ENCODE results near the gene TAF4. TPM values are rescaled to one million over a fixed set of nuclear protein-coding genes. Genes with fewer than 3 reads are reported as not detected.

The TAF4 gene
- total RNA-seq, 2 experiments from 2014 or later = 20.7 to 21.2 TPM

DNA sequence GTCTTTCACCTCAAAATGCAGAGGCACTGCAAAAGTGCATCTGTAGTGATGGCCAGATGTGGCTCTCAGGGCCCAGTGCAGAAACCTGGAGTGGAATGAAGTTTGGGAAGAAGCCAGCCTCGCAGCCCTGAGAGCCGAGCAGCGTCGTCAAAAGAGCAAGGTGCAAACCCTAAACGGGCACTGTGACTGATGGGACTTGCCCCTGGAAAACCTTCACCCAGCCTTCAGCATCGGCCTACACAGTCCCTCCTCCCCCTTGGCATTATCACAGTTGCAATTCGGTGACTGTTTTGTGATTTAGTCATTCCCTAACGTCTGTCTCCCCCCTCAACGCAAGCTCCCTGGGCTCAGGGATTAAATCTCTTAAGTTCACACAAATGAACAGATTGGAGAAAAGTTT, 38.6 kb downstream of the TAF4 start:
- CTCF ChIA-PET = interaction anchor here (0.6 kb wide), 1 partner anchor 273 kb away, joined by 3 read pairs; no protein-coding TSS in a partner anchor
- POLR2A ChIA-PET = no interaction called here

DNA sequence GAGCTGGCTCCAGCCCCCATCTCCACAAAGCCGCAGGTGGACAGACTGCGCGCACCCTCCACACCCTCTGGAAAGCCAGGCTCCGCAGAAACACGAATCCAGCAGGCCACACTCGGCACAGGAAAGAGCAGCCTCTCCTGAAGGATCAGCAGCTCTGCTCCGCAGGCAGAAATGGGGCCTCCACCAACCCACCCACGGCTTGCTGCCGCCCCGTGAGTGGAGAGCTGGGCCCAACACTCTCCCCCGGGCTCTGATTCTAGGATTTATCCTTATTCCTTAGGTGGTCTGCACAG, 39.2 kb downstream of the TAF4 start:
- ChIA-PET POLR2A (no interaction called here), CTCF (no interaction called here)

DNA sequence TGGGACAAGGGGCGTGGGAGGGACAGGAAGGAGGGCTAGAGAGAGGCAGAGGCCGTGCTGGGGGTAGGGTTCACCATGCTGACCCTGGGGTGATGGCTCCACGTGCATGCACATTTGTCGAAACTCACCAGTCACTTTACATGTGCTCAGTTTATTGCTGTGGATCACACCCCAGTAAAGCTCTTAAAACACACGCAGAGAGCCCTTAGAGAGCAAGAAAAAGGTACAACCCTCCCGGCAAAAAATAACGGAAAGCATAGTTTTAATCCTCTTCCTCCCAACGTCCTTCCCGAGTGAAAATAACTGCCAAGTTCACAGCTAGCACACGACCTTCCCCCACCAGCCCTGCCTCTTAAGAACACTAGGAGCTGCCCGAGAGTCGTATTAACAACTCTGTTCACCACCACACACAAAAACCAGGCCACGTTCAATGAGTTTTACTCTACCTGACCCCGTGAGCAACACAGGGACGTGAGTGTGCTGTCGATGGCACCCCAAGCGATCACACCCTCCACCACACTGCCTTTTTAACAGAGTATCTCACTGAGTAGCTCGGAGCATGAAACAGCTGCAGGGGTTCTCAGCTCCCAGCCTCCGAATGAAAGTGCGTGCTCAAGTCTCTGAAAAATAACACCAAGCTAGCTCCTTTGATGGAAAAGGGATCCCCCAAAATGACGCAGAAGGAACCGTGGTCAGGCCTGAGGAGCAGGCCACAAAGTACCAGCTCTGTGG, 39.7 kb downstream of the TAF4 start:
- ChIA-PET POLR2A (no interaction called here), CTCF (no interaction called here)

DNA sequence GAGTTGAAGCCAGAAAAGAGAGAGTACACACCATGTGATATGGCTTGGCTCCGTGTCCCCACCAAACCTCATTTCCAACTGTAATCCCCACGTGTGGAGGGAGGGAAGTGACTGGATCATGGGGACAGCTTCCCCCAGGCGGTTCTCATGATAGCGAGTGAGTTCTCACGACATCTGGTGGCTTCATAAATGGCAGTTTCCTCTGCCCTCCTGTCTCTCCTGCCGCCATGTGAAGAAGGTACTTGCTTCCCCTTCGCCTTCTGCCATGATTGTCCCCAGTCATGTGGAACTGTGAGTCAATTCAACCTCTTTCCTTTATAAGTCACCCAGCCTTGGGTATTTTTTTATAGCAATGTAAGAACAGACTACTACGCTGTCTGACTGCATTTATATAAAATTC, 40.3 kb downstream of the TAF4 start:
- ChIA-PET CTCF (no interaction called here), POLR2A (no interaction called here)

DNA sequence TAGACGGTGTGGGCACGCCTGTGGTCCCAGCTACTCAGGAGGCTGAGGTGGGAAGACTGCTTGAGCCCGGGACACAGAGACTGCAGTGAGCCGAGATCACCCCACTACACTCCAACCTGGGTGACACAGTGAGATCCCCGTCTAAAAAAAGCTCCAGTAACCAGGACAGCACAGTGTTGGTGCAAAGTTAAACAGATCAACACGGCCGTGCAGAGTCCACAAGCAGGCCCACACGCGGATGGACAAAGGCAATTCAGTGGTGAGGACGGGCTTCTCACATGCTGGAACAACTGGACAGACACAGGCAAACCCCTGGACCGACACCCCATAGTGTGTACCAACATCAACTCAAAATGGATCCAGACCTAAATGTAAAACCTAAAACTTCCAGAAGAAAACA, 41.7 kb downstream of the TAF4 start:
- ChIA-PET POLR2A (interaction anchor here (0.8 kb wide), 1 partner anchor 122 kb away, joined by 4 read pairs; no protein-coding TSS in a partner anchor), CTCF (interaction anchor here (0.6 kb wide), 1 partner anchor 359 kb away, joined by 3 read pairs; no protein-coding TSS in a partner anchor)

DNA sequence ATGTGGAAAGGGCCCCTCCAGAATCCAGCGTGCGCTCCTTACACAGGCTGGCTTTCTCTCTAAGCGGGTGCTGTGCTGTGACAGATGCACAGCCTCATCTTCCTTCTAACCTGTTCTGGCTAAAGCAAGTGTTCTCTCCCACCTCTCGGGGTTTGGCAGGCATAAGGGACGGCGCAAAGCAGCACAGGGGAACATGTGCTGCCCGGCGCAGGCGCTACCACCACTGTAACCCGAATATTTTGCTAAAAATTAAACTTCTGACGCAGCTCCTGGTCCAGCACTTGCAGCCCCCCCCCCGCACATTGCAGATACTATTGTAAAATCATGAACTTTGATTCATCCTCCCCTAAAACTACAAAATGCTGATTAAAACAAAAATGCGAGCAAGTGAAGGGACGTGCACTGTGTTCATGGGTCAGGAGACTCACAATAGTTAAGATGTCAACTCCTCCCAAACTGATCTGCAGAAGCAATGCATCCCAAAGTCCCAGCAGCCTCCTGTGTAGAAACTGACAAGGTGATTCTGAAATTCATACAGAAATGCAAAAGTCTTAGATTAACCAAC, 43.0 kb downstream of the TAF4 start:
- CTCF ChIA-PET = no interaction called here
- POLR2A ChIA-PET = no interaction called here

DNA sequence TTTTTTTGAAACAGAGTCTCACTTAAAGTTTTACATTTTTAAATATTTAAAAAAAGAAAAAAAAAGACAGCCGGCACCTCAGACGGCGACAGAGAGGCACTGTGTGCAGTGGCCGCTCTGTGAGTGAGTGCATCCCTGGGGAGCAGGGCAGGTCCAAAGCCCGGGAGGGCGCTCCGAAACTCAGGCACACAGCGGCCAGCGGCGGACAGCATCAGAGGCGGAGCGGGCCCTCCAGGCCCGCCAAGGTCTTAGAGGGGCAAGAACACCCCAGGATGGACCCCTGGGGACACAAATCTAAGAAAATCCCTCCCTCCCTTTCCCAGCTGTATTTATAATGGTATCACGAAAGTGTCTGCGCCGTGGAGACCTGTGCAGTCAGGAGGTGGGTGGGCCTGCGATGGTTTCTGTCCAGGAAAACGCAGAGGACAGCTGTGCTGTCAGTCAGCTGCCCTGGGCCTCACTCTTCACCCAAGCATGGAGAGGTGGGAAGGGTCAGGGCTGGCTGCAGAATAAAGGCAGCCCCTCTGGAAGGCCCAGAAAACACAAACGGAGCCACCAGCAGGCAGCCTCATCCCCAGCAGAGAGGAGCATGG, 43.8 kb downstream of the TAF4 start:
- ChIA-PET POLR2A (no interaction called here), CTCF (no interaction called here)

DNA sequence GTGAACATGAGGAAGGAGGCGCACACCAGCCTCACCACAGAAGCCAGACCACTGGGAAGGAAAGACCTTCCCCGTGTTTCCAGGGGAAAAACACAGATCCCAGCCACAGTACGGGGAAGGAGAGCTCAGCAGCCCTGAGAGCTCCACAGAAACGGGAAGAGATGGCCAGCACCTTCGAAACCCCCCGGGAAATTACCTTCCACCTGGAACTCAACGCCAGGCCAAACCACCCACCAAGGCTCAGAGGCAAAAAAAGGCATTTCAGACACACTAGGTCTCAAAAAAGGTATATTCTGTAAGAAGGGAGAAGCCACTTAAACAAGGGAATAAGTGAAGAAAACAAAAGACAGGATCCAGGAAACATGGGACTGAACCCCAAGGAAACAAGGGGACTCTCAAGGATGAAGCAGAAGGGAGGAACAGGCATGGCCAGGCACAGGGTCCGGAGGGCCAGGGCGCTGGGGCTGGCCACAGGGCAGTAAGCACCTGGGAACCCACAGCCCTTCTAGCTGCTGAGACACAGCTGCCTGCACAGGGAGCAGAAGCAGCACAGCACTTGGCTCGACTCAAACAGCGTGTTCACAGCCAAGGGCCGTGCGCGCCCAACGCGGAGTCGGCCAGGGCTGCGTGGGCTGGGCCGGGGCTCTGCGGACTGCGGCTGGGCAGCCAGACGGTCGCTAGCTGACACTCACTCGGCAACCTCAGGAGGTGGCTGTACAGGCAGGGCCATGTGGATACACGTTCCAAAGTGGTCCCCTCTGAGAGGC, 44.6 kb downstream of the TAF4 start:
- POLR2A ChIA-PET = no interaction called here
- CTCF ChIA-PET = no interaction called here

DNA sequence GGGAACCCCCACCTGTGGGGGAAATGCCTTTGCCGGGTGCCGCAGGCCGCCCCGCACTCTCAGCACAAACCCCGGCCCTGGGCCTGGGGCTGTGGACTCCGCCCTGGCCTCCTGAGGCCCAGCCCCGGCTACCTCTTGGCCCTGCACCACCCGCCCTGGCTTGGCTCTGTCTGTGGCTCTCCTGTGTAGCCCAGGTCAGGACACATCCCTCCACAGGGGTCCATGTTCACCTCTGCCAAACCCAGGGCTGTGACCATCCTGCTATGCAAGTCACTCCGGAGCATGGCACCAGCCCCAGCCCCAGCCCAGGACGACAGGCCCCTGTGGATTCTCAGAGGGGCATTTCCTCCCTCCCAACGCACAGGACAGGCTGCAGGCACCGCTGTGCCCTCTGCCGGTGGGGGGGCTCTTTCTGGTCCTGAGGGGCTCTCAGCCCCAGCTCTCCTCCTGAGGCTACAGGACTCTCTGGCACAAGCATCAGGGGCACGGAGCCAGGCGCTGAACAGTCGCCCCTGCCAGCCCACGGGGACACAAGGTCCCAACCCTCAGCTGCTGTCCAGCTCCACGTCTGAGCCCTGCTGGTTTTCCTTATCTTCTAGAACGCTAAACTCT, 45.7 kb downstream of the TAF4 start:
- ChIA-PET CTCF (interaction anchor here (1.2 to 1.4 kb wide), 2 partner anchors 9 to 13 kb away, joined by 3 to 6 read pairs; no protein-coding TSS in a partner anchor), POLR2A (no interaction called here)

DNA sequence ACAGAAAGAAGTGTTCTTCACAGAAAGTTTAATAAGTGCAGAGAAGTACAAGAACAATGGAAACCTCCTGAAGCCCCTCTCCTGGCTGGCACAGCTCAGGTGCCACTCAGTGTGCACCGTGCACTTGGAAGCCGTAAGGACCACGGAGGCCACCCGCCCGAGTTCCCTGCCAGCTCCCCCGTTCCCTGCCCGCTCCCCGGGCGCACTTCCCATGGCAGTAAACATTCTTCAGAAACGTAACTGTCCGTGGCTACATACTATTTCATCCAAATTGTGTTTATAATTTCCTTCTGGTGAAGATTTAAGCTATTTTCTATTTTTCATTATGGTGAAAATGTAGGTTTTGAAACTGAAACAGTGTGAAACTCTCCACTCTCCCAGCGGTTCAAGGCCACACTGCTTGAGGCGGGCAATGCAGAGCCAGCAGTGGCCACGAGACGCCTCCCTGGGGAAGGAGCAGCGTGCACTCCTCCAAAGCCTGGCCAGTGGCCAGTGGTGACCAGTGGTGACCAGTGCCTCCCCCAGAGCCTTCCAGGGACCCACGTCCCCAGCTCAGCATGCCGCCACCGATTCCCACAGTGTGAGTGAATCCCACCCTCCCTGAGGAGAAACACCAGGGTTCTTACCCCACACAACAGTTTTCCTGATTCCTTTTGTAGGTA, 46.4 kb downstream of the TAF4 start:
- ChIA-PET CTCF (interaction anchor here (0.7 to 1.4 kb wide), 3 partner anchors 9 to 14 kb away, joined by 3 to 6 read pairs (median 3); no protein-coding TSS in a partner anchor), POLR2A (no interaction called here)

DNA sequence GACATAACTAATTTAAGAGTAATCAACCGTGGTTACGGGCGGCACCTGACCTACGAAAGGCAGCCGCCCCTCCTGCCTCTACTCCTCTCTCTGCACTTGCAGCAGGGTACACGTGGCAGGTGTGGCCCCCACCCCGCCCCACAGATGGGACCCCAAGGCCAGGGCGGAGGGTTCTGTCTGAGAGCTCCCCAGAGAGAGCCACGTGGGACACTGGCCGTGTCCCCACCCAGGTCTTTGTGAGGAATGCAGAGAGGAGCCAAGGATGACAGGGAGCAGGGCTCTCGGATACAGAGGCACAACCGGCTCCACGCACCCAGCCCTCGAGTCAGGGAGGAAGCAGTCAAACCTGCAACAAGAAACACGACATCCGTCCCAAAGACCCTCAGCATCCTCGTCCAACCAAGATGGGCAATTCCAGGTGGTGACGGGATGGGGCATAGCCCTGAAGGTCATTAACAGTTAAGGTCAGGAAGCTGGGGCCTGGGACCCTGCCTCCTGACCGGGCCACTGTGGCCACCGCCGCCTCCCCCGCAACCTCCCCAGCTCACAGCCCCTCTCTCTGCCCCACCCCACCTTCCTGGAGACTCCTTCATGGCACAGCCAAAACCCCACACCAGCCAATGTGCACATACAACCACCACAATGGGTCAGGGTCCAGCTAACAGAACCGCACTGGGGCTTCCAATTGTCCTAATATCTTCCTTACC, 47.1 kb downstream of the TAF4 start:
- POLR2A ChIA-PET = no interaction called here
- CTCF ChIA-PET = interaction anchor here (0.7 to 1.4 kb wide), 3 partner anchors 8 to 14 kb away, joined by 3 to 6 read pairs (median 3); no protein-coding TSS in a partner anchor

DNA sequence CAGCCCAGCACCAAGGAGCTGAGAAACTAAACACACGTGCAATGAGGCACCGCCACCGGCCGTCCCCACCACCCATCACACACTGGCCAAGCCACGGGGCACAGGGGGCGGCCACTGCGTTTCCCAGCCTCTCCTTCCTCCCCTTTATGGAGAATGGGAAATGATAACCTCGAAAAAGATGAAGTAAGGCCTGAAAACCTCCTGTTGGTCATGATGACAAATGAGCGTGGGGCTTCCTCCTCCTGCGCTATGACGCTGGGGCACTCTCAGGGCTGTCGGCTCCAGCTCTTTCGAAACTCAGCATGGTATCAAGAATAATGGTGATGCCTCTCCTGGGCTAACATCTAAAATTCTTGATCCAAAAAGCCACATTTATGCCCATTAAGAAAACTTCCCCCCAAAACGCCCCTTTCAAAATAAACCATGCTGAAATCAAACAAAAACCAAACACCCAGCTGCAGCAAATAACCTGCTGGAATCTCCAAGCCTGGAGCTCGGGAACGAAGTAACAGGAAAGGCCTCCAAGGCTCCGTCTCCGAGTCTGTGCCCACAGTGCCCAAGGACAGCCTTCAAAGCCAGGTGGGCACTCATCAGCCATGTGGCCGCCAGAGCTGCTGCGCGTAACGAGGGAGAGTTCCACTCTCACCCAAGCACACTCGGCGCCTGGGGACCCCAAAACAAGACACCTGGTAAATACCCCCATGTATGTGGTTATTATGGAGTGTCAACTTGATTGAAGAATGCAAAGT, 50.0 kb downstream of the TAF4 start:
- POLR2A ChIA-PET = no interaction called here
- CTCF ChIA-PET = no interaction called here

DNA sequence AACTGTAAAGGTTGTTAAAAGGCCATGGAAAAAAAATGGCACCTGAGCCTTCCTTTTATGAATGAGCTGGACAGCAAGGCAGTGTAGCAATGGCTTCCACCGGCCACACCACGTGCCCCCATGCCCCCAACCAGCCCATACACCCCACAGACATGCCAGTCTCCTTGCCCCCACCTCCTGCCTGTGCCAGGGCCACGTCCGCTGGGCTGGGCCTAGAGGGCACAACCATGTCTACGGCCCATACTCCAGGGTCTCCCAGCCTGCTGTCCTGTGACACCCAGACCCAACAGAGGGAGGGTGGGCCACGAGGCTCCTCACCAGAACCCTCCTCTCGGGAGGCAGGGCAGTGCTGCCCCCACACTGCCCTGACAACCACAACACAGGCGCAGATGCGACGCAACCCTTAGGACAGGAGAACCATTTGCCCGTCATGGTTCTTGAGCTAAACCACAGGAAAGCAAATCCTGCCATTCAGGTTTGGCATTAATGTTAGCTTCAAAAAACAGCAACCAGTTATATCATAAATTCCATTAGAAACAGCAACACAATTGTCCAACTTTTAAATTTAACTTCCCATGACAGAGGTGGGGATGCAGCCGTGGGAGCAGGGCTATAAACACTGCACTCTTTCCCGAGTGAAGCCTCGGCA, 50.7 kb downstream of the TAF4 start:
- CTCF ChIA-PET = no interaction called here
- POLR2A ChIA-PET = no interaction called here

DNA sequence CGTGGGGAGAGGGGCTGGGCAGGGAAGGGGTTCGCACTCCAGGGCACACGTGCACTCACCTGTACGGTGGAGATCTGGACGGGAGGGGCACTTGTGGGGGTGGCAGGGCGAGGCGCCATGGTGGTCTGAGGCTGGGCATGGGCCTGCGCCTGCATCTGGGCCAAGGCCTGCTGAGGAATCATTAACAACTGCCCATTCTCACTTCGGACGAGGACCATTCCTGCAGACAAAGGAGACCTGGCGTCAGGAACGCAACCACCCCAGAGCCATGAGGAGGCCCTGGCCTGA, 51.2 kb downstream of the TAF4 start:
- ChIA-PET POLR2A (no interaction called here), CTCF (no interaction called here)

DNA sequence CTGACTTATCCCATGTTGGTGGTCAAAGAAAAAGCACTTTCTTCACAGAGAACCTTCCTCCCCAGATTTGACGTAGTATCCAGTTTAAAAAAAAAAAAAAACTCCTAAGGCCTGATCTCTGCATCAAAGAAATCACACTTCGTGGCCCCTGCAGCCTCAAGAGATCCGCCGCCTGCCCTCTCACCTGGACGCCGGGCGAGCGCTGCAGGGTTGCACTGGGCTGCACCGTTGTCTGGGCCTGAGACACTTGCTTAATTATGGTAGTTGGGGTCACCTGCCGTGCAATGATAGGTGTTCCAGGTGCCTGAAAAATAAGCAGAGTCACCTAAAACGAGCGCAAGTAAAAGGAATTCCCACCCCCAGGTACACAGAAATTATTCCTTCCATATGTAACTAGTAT, 53.0 kb downstream of the TAF4 start:
- ChIA-PET POLR2A (no interaction called here), CTCF (no interaction called here)

DNA sequence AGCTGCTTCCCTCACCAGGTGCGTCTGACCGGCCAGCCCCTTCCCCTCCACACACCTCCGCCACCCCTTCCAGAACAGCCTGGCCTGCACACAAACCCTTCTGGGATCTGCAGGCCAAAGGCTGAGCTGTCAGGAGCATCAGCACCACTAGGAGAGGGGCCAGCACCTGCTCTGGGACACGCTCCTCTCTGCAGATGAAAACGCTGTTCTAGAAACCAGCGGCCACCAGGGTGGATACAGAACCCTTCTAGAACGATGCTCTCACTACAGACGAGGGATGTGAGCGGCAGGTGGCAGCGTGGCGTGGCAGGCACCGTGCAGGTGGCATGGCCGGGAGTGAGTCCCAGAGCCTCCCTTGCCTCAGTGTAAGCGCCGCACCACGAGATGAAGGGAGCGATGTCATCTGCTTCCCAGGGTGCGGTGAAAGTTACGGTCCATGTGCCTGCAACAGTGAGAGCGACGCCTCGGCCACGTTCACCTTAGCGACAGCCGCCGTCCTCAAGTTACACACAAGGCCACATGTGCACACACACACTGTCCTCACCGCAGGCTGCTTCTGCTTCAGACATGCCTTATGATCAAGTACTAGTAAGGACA, 53.6 kb downstream of the TAF4 start:
- POLR2A ChIA-PET = interaction anchor here (1.8 kb wide), 1 partner anchor 54 kb away, joined by 5 read pairs; the partner anchor contains the start of gene TAF4
- CTCF ChIA-PET = interaction anchor here (0.9 to 1.8 kb wide), 3 partner anchors 124 to 129 kb away, joined by 4 to 11 read pairs (median 7); no protein-coding TSS in a partner anchor

DNA sequence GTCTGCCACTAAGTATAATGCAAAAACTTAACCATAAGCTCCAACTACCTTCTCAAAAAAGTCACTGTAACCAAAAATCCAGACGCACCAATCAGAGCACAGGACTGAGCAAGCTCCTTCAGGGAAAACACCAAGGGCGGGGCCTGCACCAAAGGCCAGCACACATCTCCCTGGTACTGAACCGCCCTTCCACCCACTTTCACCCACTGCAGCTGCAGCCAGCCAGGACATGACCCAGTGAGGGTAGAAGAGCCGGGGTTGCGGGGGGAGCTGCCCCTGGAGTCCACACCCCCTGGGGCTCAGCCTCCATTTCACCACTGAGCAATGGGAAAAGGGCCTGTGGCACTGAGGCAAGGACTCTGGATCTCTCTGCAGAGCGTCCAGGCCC, 54.3 kb downstream of the TAF4 start:
- ChIA-PET CTCF (interaction anchor here (0.9 to 1.8 kb wide), 10 partner anchors 8 to 371 kb away, joined by 3 to 11 read pairs (median 4); partner anchors contain the start of genes LSM14B, PSMA7 and SS18L1), POLR2A (interaction anchor here (1.8 kb wide), 1 partner anchor 55 kb away, joined by 5 read pairs; the partner anchor contains the start of gene TAF4)
